ENCODE data around the gene EXOC3. TPM values are rescaled to one million over a fixed set of nuclear protein-coding genes. Genes with fewer than 3 reads are reported as not detected.

The EXOC3 gene
- polyA plus RNA-seq, 3 donors = 33.2 to 59.7 (median 53.8) TPM

- H3K79me2 ChIP-seq (ENCODE audit: insufficient read depth, low read length) = no peaks in the 10 kb centered on the region
- Mint-ChIP-seq H3K36me3 (no peaks in the 10 kb centered on the region), H3K27me3 (ENCODE audit: low read depth in 3 of 3) (peaks cover 2 to 9% (median 2%) of the 10 kb centered on the region in 3 donors), H3K4me3 (no peak overlapping the region), H3K9me3 (no peaks in the 10 kb centered on the region), H3K27ac (no peak overlapping the region), H3K4me1 (peaks cover 10% of the 10 kb centered on the region)
- no peak overlapping the region for H3K27ac ChIP-seq (ENCODE audit: low read depth in 1 of 2, low read length in 2 of 2)
- H3K4me3 ChIP-seq (replicated peaks in 1 of 3; ENCODE audit: low read depth in 2 of 3, low read length in 3 of 3) = no peak overlapping the region
- H3K4me2 ChIP-seq (replicated peaks; ENCODE audit: extremely low read depth, low read length, poor library complexity, severe bottlenecking) = no peak overlapping the region
- WGBS (ENCODE audit: insufficient coverage) = 93% methylated on average over 5 of the region's 5 CpGs
- no peak for DNase-seq
- no peak overlapping the region for H3K9ac ChIP-seq (ENCODE audit: insufficient read depth, low read length, poor library complexity, severe bottlenecking)
- H2AFZ ChIP-seq (ENCODE audit: insufficient read depth, low read depth, low read length, poor library complexity, severe bottlenecking) = no peak overlapping the region
- intact Hi-C loops (cut with micrococcal nuclease) = no loop called here
- H4K20me1 ChIP-seq (ENCODE audit: insufficient read depth, low read length) = no peaks in the 10 kb centered on the region
- no peaks in the 10 kb centered on the region for H3K27me3 ChIP-seq (ENCODE audit: control insufficient read depth in 2 of 2, insufficient read depth in 2 of 2, low read length in 2 of 2)
- TF ChIP-seq CTCF (IDR thresholded peaks at IDR 0.05) = no peak
- peaks cover 16% of the 10 kb centered on the region in 2 donors for H3K4me1 ChIP-seq (ENCODE audit: control insufficient read depth in 1 of 2, insufficient read depth in 2 of 2, low read length in 2 of 2)
- no peaks in the 10 kb centered on the region for H3K36me3 ChIP-seq (replicated peaks in 1 of 2; ENCODE audit: control insufficient read depth in 1 of 2, insufficient read depth in 2 of 2, low read length in 2 of 2)
- no peaks in the 10 kb centered on the region for H3K9me3 ChIP-seq (replicated peaks in 1 of 2; ENCODE audit: control insufficient read depth in 1 of 2, insufficient read depth in 1 of 2, low read length in 2 of 2)
These were observed 6.4 kb upstream of the EXOC3 start for GRCh38 chr5:436641-436975.

DNA sequence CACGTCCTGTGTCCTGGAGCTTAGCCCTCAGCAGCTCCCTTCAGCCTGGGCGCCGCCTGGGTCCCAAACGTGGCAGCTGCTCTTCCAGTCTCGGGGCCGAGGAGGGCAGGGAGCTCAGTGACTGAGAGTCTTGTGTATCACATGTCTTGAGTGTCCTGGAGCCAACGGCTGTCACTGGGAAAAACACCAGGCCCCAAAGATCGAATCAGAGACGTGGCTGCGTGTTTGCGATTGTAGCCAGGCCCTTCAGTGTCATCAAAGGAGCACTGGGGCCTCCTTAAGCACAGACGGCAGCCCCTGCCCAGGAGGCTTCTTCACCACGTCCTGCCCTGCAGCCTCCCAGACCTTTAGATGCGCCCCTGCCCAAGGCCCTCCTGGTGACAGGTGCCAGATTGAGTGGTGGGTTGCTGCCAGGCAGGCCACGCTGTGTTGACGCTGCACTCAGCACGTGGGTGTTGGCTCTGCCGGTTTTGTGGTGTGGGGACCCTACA is 5.7 kb upstream of the EXOC3 start:
- Histone ChIP-seq H3K4me2 (replicated peaks; ENCODE audit: extremely low read depth, low read length, poor library complexity, severe bottlenecking) (no peak overlapping the region), H3K79me2 (ENCODE audit: insufficient read depth, low read length) (no peaks in the 10 kb centered on the region), H3K36me3 (replicated peaks in 1 of 2; ENCODE audit: control insufficient read depth in 1 of 2, insufficient read depth in 2 of 2, low read length in 2 of 2) (no peaks in the 10 kb centered on the region), H3K27me3 (ENCODE audit: control insufficient read depth in 2 of 2, insufficient read depth in 2 of 2, low read length in 2 of 2) (no peaks in the 10 kb centered on the region), H2AFZ (ENCODE audit: insufficient read depth, low read depth, low read length, poor library complexity, severe bottlenecking) (no peak overlapping the region), H3K9ac (ENCODE audit: insufficient read depth, low read length, poor library complexity, severe bottlenecking) (no peak overlapping the region), H3K9me3 (replicated peaks in 1 of 2; ENCODE audit: control insufficient read depth in 1 of 2, insufficient read depth in 1 of 2, low read length in 2 of 2) (no peaks in the 10 kb centered on the region), H3K27ac (ENCODE audit: low read depth in 1 of 2, low read length in 2 of 2) (no peak overlapping the region), H4K20me1 (ENCODE audit: insufficient read depth, low read length) (no peaks in the 10 kb centered on the region), H3K4me3 (replicated peaks in 1 of 3; ENCODE audit: low read depth in 2 of 3, low read length in 3 of 3) (no peak overlapping the region), H3K4me1 (ENCODE audit: control insufficient read depth in 1 of 2, insufficient read depth in 2 of 2, low read length in 2 of 2) (peaks cover 22 to 23% of the 10 kb centered on the region in 2 donors)
- Mint-ChIP-seq H3K36me3 (no peaks in the 10 kb centered on the region), H3K27ac (no peak overlapping the region), H3K27me3 (ENCODE audit: low read depth in 3 of 3) (peaks cover 0 to 9% (median 2%) of the 10 kb centered on the region in 3 donors), H3K9me3 (no peaks in the 10 kb centered on the region), H3K4me1 (peaks cover 16% of the 10 kb centered on the region), H3K4me3 (no peak overlapping the region)
- 94% methylated on average over 17 of the region's 18 CpGs for WGBS (ENCODE audit: insufficient coverage)
- intact Hi-C loops (cut with micrococcal nuclease) = no loop called here
- DNase-seq = no peak
- no peak for TF ChIP-seq CTCF (IDR thresholded peaks at IDR 0.05)
